GM23248 (cell line): ENCODE results near the gene FLOT2. TPM values are rescaled to one million over a fixed set of nuclear protein-coding genes. Genes with fewer than 3 reads are reported as not detected.

Experiments
- DNase-seq: peaks from one replicate; pipeline ENCODE4 v3.0.0-alpha.2; 2015
- H2AFZ ChIP-seq: fragments of 200-600 bp; sonication (generic); 2 replicates; pipeline ENCODE4 v1.6.1; 2016; ENCODE audit warnings: antibody characterized with exemption
- H3F3A ChIP-seq: fragments of 200-600 bp; sonication (generic); 2 replicates; pipeline ENCODE4 v1.6.1; 2016; ENCODE audit warnings: mild to moderate bottlenecking, antibody characterized with exemption, mixed run types; ENCODE audit not compliant: insufficient read depth
- H3K27ac ChIP-seq: fragments of 200-600 bp; sonication (generic); 2 replicates; pipeline ENCODE4 v1.5.1; 2016; ENCODE audit warnings: mild to moderate bottlenecking
- H3K27me3 ChIP-seq: fragments of 200-600 bp; sonication (generic); replicated peaks from 2 replicates; pipeline ENCODE4 v1.6.1; 2016; ENCODE audit warnings: mild to moderate bottlenecking; ENCODE audit not compliant: insufficient read depth
- H3K36me3 ChIP-seq: fragments of 200-600 bp; sonication (generic); 2 replicates; pipeline ENCODE4 v1.6.1; 2016; ENCODE audit warnings: low read depth, mild to moderate bottlenecking
- H3K4me1 ChIP-seq: fragments of 200-600 bp; sonication (generic); 2 replicates; pipeline ENCODE4 v1.6.1; 2016; ENCODE audit warnings: mild to moderate bottlenecking; ENCODE audit not compliant: insufficient read depth
- H3K4me2 ChIP-seq: fragments of 200-600 bp; sonication (generic); one replicate; pipeline ENCODE4 v1.6.1; 2016; ENCODE audit warnings: mild to moderate bottlenecking; ENCODE audit not compliant: unreplicated experiment
- H3K4me3 ChIP-seq: fragments of 200-600 bp; sonication (generic); 2 replicates; pipeline ENCODE4 v1.5.1; 2016; ENCODE audit warnings: mild to moderate bottlenecking
- H3K79me2 ChIP-seq: fragments of 200-600 bp; sonication (generic); 2 replicates; pipeline ENCODE4 v1.6.1; 2016; ENCODE audit warnings: mild to moderate bottlenecking; ENCODE audit not compliant: insufficient read depth
- H3K9ac ChIP-seq: fragments of 200-600 bp; sonication (generic); 2 replicates; pipeline ENCODE4 v1.6.1; 2016; ENCODE audit warnings: mild to moderate bottlenecking
- H3K9me2 ChIP-seq: fragments of 200-600 bp; sonication (generic); 2 replicates; pipeline ENCODE4 v1.6.1; 2016; ENCODE audit warnings: mixed run types, mild to moderate bottlenecking, moderate library complexity; ENCODE audit not compliant: insufficient read depth
- H3K9me3 ChIP-seq: fragments of 200-600 bp; sonication (generic); one replicate; pipeline ENCODE4 v1.6.1; 2017; ENCODE audit warnings: low read depth
- H4K20me1 ChIP-seq: fragments of 200-600 bp; sonication (generic); 2 replicates; pipeline ENCODE4 v1.6.0; 2016; ENCODE audit not compliant: insufficient read depth
- EZH2 ChIP-seq: fragments of 200-600 bp; sonication (generic); IDR thresholded peaks from 2 replicates; pipeline ENCODE4 v1.6.1; 2018; ENCODE audit warnings: antibody characterized with exemption, mild to moderate bottlenecking; ENCODE audit not compliant: insufficient read depth, poor library complexity, severe bottlenecking
- EZH2phosphoT487 ChIP-seq: fragments of 200-600 bp; sonication (generic); IDR thresholded peaks from 2 replicates; pipeline ENCODE4 v1.6.1; 2018; ENCODE audit warnings: antibody characterized with exemption, moderate library complexity, mild to moderate bottlenecking, low read depth; ENCODE audit not compliant: insufficient read depth
- WGBS, 2 experiments: methylation state at CpG; one replicate each; pipeline ENCODE4 v1.1.6; 2015 to 2017; ENCODE audit warnings: low lambda C conversion rate in 2 of 2, low coverage in 1 of 2; ENCODE audit errors: missing lambda C conversion rate in 2 of 2; 5-methylcytosine and 5-hydroxymethylcytosine counted together
- in situ Hi-C: fragments of 300-500 bp; cut with MboI; formaldehyde crosslinking; loops from 2 replicates; pipeline ENCODE4 v1.15.0; 2020
- polyA plus RNA-seq: library from polyadenylated mRNA; unstranded; fragments of >200 nt; fragmentation: Nextera tagmentation; extraction: Ambion mirVana; gene quantifications from 2 replicates; pipeline ENCODE4 v1.2.1, GENCODE V29; 2016
- total RNA-seq: library from RNA; depleted of rRNA; stranded (reverse); fragments of >200 nt; shearing (Covaris generic); gene quantifications from 2 replicates; pipeline ENCODE4 v1.2.3, GENCODE V29; 2014; rRNA removed

FLOT2 gene
- 28.6 and 33.2 TPM in 2 replicates for total RNA-seq
- 55.0 TPM in 2 replicates for polyA plus RNA-seq

- peak within 1 kb of the TSS; percentile 83 for H3K9ac ChIP-seq
- WGBS, 2 experiments: 0% methylated on average over 51 to 62 of the region's 73 CpGs
- in situ Hi-C loops: loop anchor here (10.0 kb wide), 1 partner anchor 132 kb away; no protein-coding TSS in a partner anchor
- H3K36me3 ChIP-seq: no peaks in the 10 kb centered on the region
- H3K27ac ChIP-seq: peak within 1 kb of the TSS; percentile 42; the same call in 1 of the 2 replicates
- no peaks in the 10 kb centered on the region for H3K9me2 ChIP-seq
- peaks cover 41% of the 10 kb centered on the region for H3K79me2 ChIP-seq
- H3K27me3 ChIP-seq: no peaks in the 10 kb centered on the region
- H3K4me3 ChIP-seq: peak within 1 kb of the TSS; percentile 95
- H3K9me3 ChIP-seq: no peaks in the 10 kb centered on the region
- peak; percentile 76 for DNase-seq
- no peaks in the 10 kb centered on the region for H3F3A ChIP-seq
- peak within 1 kb of the TSS; percentile 93 for H3K4me2 ChIP-seq
- TF ChIP-seq EZH2 (no peak), EZH2phosphoT487 (no peak)
- H2AFZ ChIP-seq: peak within 1 kb of the TSS; percentile 97
- H4K20me1 ChIP-seq: no peaks in the 10 kb centered on the region
- peaks cover 14% of the 10 kb centered on the region; the same call in 1 of the 2 replicates for H3K4me1 ChIP-seq
These were observed at the start of gene FLOT2 for GRCh38 chr17:28896884-28897768. FLOT2 (minus strand) TSS chr17:28897733; CDS start chr17:28897574, 159 bp downstream.

GRCh38 chr17:28946239-28946638 lies 48.7 kb upstream of the FLOT2 start:
- in situ Hi-C loops: no loop called here
- Histone ChIP-seq H3K27me3 (no peaks in the 10 kb centered on the region), H3K79me2 (peaks cover 96% of the 10 kb centered on the region), H2AFZ (no peak overlapping the region), H4K20me1 (peaks cover 5% of the 10 kb centered on the region; the same call in 1 of the 2 replicates), H3K4me3 (peak overlapping the region; percentile 52), H3K36me3 (peaks cover 9% of the 10 kb centered on the region), H3K9ac (peak overlapping the region; percentile 46), H3F3A (peaks cover 61% of the 10 kb centered on the region), H3K27ac (peak overlapping the region; percentile 87), H3K4me1 (peaks cover 46% of the 10 kb centered on the region), H3K9me3 (no peaks in the 10 kb centered on the region), H3K9me2 (no peaks in the 10 kb centered on the region), H3K4me2 (peak overlapping the region; percentile 78)
- TF ChIP-seq EZH2phosphoT487: no peak
- TF ChIP-seq EZH2: no peak
- DNase-seq: peak; percentile 93
- WGBS, 2 experiments: 0 to 1% methylated on average over 4 of the region's 4 CpGs

GRCh38 chr17:28944862-28945741 lies 47.6 kb upstream of the FLOT2 start:
- Histone ChIP-seq H3K79me2 (peaks cover 96% of the 10 kb centered on the region), H3K9me2 (no peaks in the 10 kb centered on the region), H3K4me1 (peaks cover 46% of the 10 kb centered on the region), H2AFZ (no peak overlapping the region), H3F3A (peaks cover 61% of the 10 kb centered on the region), H3K27me3 (no peaks in the 10 kb centered on the region), H3K27ac (peak overlapping the region; percentile 87), H3K9ac (peak overlapping the region; percentile 46), H4K20me1 (peaks cover 5% of the 10 kb centered on the region; the same call in 1 of the 2 replicates), H3K9me3 (no peaks in the 10 kb centered on the region), H3K4me2 (peak overlapping the region; percentile 78), H3K36me3 (peaks cover 9% of the 10 kb centered on the region), H3K4me3 (peak overlapping the region; percentile 52)
- in situ Hi-C loops: no loop called here
- TF ChIP-seq EZH2: no peak
- TF ChIP-seq EZH2phosphoT487: no peak
- WGBS, 2 experiments: 19 to 22% methylated on average over 8 of the region's 8 CpGs
- peak; percentile 78 for DNase-seq

GRCh38 chr17:28944343-28944742 lies 46.8 kb upstream of the FLOT2 start:
- Histone ChIP-seq H2AFZ (no peak overlapping the region), H3K4me2 (peak overlapping the region; percentile 78), H3K27me3 (no peaks in the 10 kb centered on the region), H3K9me3 (no peaks in the 10 kb centered on the region), H4K20me1 (peaks cover 8% of the 10 kb centered on the region; the same call in 1 of the 2 replicates), H3K27ac (peak overlapping the region; percentile 87; the same call in 1 of the 2 replicates), H3K4me3 (no peak overlapping the region), H3K36me3 (peaks cover 9% of the 10 kb centered on the region), H3K4me1 (peaks cover 46% of the 10 kb centered on the region), H3K79me2 (peaks cover 96% of the 10 kb centered on the region), H3K9ac (no peak overlapping the region), H3F3A (peaks cover 61% of the 10 kb centered on the region), H3K9me2 (no peaks in the 10 kb centered on the region)
- WGBS, 2 experiments: 95 to 96% methylated on average over 4 of the region's 4 CpGs
- in situ Hi-C loops: no loop called here
- TF ChIP-seq EZH2: no peak
- TF ChIP-seq EZH2phosphoT487: no peak
- no peak for DNase-seq
